Measurements from ENCODE around the gene WIPI1. TPM values are rescaled to one million over a fixed set of nuclear protein-coding genes. Genes with fewer than 3 reads are reported as not detected.

The WIPI1 gene
- total and polyA plus RNA-seq, 10 of the 15 experiments (the other 5 are each of a cell fraction or from before 2014, with no cell fraction given), result 6.5 to 44.5 (median 26.2) TPM

GRCh38 chr17:68384471-68384870 lies 72.8 kb downstream of the WIPI1 start:
- H3K4me1 ChIP-seq (ENCODE audit: control insufficient read depth, insufficient read depth, low read length), result no peaks in the 10 kb centered on the region
- BruUV-seq (replicated peaks), result no TSS peak
- no peak for DNase-seq (ENCODE audit: low read depth, low spot score)
- no peaks in the 10 kb centered on the region for H3K79me2 ChIP-seq (ENCODE audit: control insufficient read depth, insufficient read depth, low read length)
- H3K4me2 ChIP-seq (ENCODE audit: control insufficient read depth, insufficient read depth), result no peak overlapping the region
- H3K9ac ChIP-seq (ENCODE audit: control insufficient read depth, insufficient read depth, low read length), result no peak overlapping the region
- no peak overlapping the region for H2AFZ ChIP-seq (ENCODE audit: control insufficient read depth, low read depth, low read length)
- no peaks in the 10 kb centered on the region; a peak in 1 of 4 replicates for H3K27me3 ChIP-seq (replicated peaks in 1 of 2; ENCODE audit: control insufficient read depth in 2 of 2, insufficient read depth in 2 of 2, low read length in 1 of 2)
- H3K4me3 ChIP-seq, result no peak overlapping the region
- H4K20me1 ChIP-seq (ENCODE audit: control insufficient read depth, insufficient read depth), result no peaks in the 10 kb centered on the region
- ChIA-PET SMC1A (ENCODE audit: uncharacterized antibody, unreplicated experiment) (interaction anchor here (1.6 kb wide), 1 partner anchor 14 kb away, joined by 6 read pairs; no protein-coding TSS in a partner anchor), POLR2A (interaction anchor here (0.6 kb wide), 1 partner anchor 333 kb away, joined by 4 read pairs; no protein-coding TSS in a partner anchor), CTCF (no interaction called here), RAD21 (ENCODE audit: unreplicated experiment) (no interaction called here)
- ATAC-seq, result no peak
- no peaks in the 10 kb centered on the region for H3K36me3 ChIP-seq (ENCODE audit: control insufficient read depth in 2 of 2, insufficient read depth in 2 of 2, low read length in 1 of 2)
- no peak overlapping the region for H3K27ac ChIP-seq (ENCODE audit: control insufficient read depth, insufficient read depth)
- intact Hi-C loops (cut with micrococcal nuclease; ENCODE audit: unreplicated experiment) (no loop called here), in situ Hi-C loops (cut with MboI) (no loop called here)
- no peak for FAIRE-seq
- H3K9me3 ChIP-seq (replicated peaks; ENCODE audit: control insufficient read depth, insufficient read depth, low read length), result no peaks in the 10 kb centered on the region
- WGBS (ENCODE audit: insufficient coverage, insufficient replicate concordance, low lambda C conversion rate, missing lambda C conversion rate), result 40% methylated on average over 1 of the region's 1 CpG
- TF ChIP-seq ATF3 (IDR thresholded peaks at IDR 0.05; ENCODE audit: borderline replicate concordance, extremely low read depth, low read depth, low read length), result no peak
- TF ChIP-seq HDAC6 (IDR thresholded peaks at IDR 0.05; ENCODE audit: unreplicated experiment), result no peak
- no peak for TF ChIP-seq ZNF274 (IDR thresholded peaks at IDR 0.05; ENCODE audit: insufficient read depth, insufficient read length)
- TF ChIP-seq SMARCA5 (IDR thresholded peaks at IDR 0.05), result no peak
- TF ChIP-seq, protein P1, sequence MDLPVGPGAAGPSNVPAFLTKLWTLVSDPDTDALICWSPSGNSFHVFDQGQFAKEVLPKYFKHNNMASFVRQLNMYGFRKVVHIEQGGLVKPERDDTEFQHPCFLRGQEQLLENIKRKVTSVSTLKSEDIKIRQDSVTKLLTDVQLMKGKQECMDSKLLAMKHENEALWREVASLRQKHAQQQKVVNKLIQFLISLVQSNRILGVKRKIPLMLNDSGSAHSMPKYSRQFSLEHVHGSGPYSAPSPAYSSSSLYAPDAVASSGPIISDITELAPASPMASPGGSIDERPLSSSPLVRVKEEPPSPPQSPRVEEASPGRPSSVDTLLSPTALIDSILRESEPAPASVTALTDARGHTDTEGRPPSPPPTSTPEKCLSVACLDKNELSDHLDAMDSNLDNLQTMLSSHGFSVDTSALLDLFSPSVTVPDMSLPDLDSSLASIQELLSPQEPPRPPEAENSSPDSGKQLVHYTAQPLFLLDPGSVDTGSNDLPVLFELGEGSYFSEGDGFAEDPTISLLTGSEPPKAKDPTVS (IDR thresholded peaks at IDR 0.05; ENCODE audit: low read depth, low read length), result no peak
- TF ChIP-seq ZNF622 (IDR thresholded peaks at IDR 0.05), result no peak
- TF ChIP-seq, protein P2, sequence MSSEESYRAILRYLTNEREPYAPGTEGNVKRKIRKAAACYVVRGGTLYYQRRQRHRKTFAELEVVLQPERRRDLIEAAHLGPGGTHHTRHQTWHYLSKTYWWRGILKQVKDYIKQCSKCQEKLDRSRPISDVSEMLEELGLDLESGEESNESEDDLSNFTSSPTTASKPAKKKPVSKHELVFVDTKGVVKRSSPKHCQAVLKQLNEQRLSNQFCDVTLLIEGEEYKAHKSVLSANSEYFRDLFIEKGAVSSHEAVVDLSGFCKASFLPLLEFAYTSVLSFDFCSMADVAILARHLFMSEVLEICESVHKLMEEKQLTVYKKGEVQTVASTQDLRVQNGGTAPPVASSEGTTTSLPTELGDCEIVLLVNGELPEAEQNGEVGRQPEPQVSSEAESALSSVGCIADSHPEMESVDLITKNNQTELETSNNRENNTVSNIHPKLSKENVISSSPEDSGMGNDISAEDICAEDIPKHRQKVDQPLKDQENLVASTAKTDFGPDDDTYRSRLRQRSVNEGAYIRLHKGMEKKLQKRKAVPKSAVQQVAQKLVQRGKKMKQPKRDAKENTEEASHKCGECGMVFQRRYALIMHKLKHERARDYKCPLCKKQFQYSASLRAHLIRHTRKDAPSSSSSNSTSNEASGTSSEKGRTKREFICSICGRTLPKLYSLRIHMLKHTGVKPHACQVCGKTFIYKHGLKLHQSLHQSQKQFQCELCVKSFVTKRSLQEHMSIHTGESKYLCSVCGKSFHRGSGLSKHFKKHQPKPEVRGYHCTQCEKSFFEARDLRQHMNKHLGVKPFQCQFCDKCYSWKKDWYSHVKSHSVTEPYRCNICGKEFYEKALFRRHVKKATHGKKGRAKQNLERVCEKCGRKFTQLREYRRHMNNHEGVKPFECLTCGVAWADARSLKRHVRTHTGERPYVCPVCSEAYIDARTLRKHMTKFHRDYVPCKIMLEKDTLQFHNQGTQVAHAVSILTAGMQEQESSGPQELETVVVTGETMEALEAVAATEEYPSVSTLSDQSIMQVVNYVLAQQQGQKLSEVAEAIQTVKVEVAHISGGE (CRISPR knock-in tag; IDR thresholded peaks at IDR 0.05), result no peak
- no peak for TF ChIP-seq CEBPZ (IDR thresholded peaks at IDR 0.05; ENCODE audit: low read depth, low read length)
- TF ChIP-seq PAX8 (IDR thresholded peaks at IDR 0.05), result no peak
- no peak for TF ChIP-seq BRCA1 (IDR thresholded peaks at IDR 0.05; ENCODE audit: low read depth, low read length)
- no peak for TF ChIP-seq HDGF (IDR thresholded peaks at IDR 0.05)
- TF ChIP-seq EP300 (IDR thresholded peaks at IDR 0.05; ENCODE audit: borderline replicate concordance in 1 of 2, control insufficient read depth in 1 of 2, low read depth in 2 of 2, low read length in 2 of 2), result no peak
- TF ChIP-seq, protein P3, sequence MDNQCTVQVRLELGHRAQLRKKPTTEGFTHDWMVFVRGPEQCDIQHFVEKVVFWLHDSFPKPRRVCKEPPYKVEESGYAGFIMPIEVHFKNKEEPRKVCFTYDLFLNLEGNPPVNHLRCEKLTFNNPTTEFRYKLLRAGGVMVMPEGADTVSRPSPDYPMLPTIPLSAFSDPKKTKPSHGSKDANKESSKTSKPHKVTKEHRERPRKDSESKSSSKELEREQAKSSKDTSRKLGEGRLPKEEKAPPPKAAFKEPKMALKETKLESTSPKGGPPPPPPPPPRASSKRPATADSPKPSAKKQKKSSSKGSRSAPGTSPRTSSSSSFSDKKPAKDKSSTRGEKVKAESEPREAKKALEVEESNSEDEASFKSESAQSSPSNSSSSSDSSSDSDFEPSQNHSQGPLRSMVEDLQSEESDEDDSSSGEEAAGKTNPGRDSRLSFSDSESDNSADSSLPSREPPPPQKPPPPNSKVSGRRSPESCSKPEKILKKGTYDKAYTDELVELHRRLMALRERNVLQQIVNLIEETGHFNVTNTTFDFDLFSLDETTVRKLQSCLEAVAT (IDR thresholded peaks at IDR 0.05), result no peak
- TF ChIP-seq ZNF24 (IDR thresholded peaks at IDR 0.05), result no peak
